Measurements from ENCODE around the gene HSF2BP.

GRCh38 chr21:43614839-43615238, 44.4 kb downstream of the HSF2BP start:
- TF ChIP-seq, protein P1, sequence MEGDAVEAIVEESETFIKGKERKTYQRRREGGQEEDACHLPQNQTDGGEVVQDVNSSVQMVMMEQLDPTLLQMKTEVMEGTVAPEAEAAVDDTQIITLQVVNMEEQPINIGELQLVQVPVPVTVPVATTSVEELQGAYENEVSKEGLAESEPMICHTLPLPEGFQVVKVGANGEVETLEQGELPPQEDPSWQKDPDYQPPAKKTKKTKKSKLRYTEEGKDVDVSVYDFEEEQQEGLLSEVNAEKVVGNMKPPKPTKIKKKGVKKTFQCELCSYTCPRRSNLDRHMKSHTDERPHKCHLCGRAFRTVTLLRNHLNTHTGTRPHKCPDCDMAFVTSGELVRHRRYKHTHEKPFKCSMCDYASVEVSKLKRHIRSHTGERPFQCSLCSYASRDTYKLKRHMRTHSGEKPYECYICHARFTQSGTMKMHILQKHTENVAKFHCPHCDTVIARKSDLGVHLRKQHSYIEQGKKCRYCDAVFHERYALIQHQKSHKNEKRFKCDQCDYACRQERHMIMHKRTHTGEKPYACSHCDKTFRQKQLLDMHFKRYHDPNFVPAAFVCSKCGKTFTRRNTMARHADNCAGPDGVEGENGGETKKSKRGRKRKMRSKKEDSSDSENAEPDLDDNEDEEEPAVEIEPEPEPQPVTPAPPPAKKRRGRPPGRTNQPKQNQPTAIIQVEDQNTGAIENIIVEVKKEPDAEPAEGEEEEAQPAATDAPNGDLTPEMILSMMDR (IDR thresholded peaks at IDR 0.05): no peak
- TF ChIP-seq EP300 (IDR thresholded peaks at IDR 0.05) (no peak), POLR2A (IDR thresholded peaks at IDR 0.05) (no peak), POLR2AphosphoS5 (IDR thresholded peaks at IDR 0.05) (no peak)

Data from stomach (tissue), 4 donors.